ENCODE data around the gene SAMD4A. TPM values are rescaled to one million over a fixed set of nuclear protein-coding genes. Genes with fewer than 3 reads are reported as not detected.

SAMD4A gene
- total RNA-seq, 3 donors from 2014 or later: 5.4 to 8.1 (median 7.6) TPM

Other genes starting within 250 kb of the SAMD4A start
- gene CDKN3, start 170.1 kb upstream of the SAMD4A start, total RNA-seq: 10 to 100 TPM in 1 of 3 donors, 1 to 10 TPM in 2; 9.0 to 10.5 (median 9.8) TPM
- 10 to 100 TPM; 77.4 to 87.8 (median 81.6) TPM for gene CNIH1, start 125.8 kb upstream of the SAMD4A start, total RNA-seq
- 10 to 100 TPM; 62.4 to 70.6 (median 67.8) TPM for gene GMFB, start 78.1 kb upstream of the SAMD4A start, total RNA-seq
- 10 to 100 TPM in 1 of 3 donors, 1 to 10 TPM in 2; 9.4 to 11.8 (median 9.9) TPM for gene CGRRF1, start 57.2 kb upstream of the SAMD4A start, total RNA-seq

Measured in activated T-cell treated with anti-CD3 and anti-CD28 coated beads, Interleukin-2, amount 50 U/mL, for 4 hours (primary cell).